Measurements from ENCODE around the gene PPP2R2C. TPM values are rescaled to one million over a fixed set of nuclear protein-coding genes. Genes with fewer than 3 reads are reported as not detected.

Gene PPP2R2C
- total RNA-seq, 1 experiment from 2014 or later, result 32.9 TPM

DNA sequence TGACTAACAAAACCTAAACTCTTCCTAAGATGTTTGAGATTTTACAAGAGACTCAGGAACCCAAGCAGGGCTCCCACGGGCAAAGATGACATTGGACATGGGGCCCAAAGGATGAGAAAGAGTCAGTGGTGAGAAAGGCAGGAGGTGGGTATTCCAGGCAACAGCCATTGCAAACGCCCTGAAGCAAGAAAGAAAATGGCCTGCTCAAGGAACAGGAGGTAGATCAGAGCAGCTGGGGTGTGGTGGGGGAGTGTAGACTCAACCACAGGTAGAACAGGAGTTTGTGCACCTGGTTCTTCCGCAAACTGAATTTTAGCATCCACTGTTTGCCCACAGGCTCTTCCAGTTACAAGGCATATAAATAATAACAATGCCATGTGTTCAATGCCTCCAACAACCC lies 3.3 kb downstream of the PPP2R2C start:
- ChIA-PET POLR2A (no interaction called here), CTCF (no interaction called here), RAD21 (ENCODE audit: low non-redundant PET in 1 of 2, low total read pairs in 2 of 2, uncharacterized antibody in 2 of 2, unreplicated experiment in 2 of 2) (no interaction called here)
- no peaks in the 10 kb centered on the region for H3K27me3 ChIP-seq (ENCODE audit: insufficient read depth, low read length)
- ATAC-seq (no peak), DNase-seq (ENCODE audit: low read depth, low spot score) (no peak)
- 0 out of 2 replicates have a peak, but pooled peaks cover 2% of the 10 kb centered on the region for H4K20me1 ChIP-seq (ENCODE audit: insufficient read depth)
- H3K79me2 ChIP-seq (ENCODE audit: insufficient read depth, low read length), result peaks cover 50% of the 10 kb centered on the region
- H3K36me3 ChIP-seq (ENCODE audit: control insufficient read depth in 1 of 2, insufficient read depth in 2 of 2, low read length in 2 of 2), result no peaks in the 10 kb centered on the region
- H3K9me3 ChIP-seq (ENCODE audit: control insufficient read depth in 1 of 2, insufficient read depth in 1 of 2, low read depth in 1 of 2, low read length in 2 of 2), result no peaks in the 10 kb centered on the region
- H3K9ac ChIP-seq (ENCODE audit: low read length), result no peak overlapping the region
- TF ChIP-seq POLR2A (IDR thresholded peaks at IDR 0.05; ENCODE audit: borderline replicate concordance, extremely low read depth, insufficient read depth, insufficient read length) (no peak), SRF (IDR thresholded peaks at IDR 0.05; ENCODE audit: low read depth) (no peak), YY1 (IDR thresholded peaks at IDR 0.05; ENCODE audit: extremely low read depth, insufficient replicate concordance, low read depth, low read length) (no peak), ZBTB33 (IDR thresholded peaks at IDR 0.05; ENCODE audit: extremely low read depth, insufficient replicate concordance, low read length) (no peak), FOSL1 (IDR thresholded peaks at IDR 0.05; ENCODE audit: low read depth) (no peak), TCF7L2 (IDR thresholded peaks at IDR 0.05; ENCODE audit: borderline replicate concordance, extremely low read depth, insufficient read depth, insufficient read length) (no peak), CTCF (IDR thresholded peaks at IDR 0.05 in 2 of 3, conservative IDR thresholded peaks at IDR 0.05 in 1 of 3; ENCODE audit: borderline replicate concordance in 1 of 3, insufficient read depth in 1 of 3, low read depth in 2 of 3, low read length in 2 of 3) (no peak), EGR1 (IDR thresholded peaks at IDR 0.05; ENCODE audit: low read depth) (no peak)
- intact Hi-C loops (cut with micrococcal nuclease), result loop anchor here (5.0 kb wide), 1 partner anchor 77 kb away; no protein-coding TSS in a partner anchor
- no peak overlapping the region for H2AFZ ChIP-seq (ENCODE audit: low read depth, low read length, poor library complexity, severe bottlenecking)
- H3K4me2 ChIP-seq (ENCODE audit: low read length), result no peak overlapping the region
- no peaks in the 10 kb centered on the region for H3K9me2 ChIP-seq (ENCODE audit: insufficient read depth)
- no peak overlapping the region for H3K27ac ChIP-seq (ENCODE audit: low read depth, low read length)
- no TSS peak for BruUV-seq (replicated peaks)
- no peak overlapping the region for H3K4me3 ChIP-seq (replicated peaks in 1 of 2; ENCODE audit: low read depth in 1 of 2, low read length in 2 of 2)
- peaks cover 5 to 33% of the 10 kb centered on the region in 2 experiments; a peak in 3 of 4 replicates for H3K4me1 ChIP-seq (ENCODE audit: control insufficient read depth in 1 of 2, insufficient read depth in 2 of 2, low read length in 2 of 2)

Data from HCT116 (cell line).